Suprapubic skin (tissue), 4 donors: ENCODE data around the gene GRWD1. TPM values are rescaled to one million over a fixed set of nuclear protein-coding genes. Genes with fewer than 3 reads are reported as not detected.

Experiments used
- DNase-seq, 2 donors: peaks; one replicate each; pipeline ENCODE4 v3.0.0-alpha.2; 2019; ENCODE audit warnings: low spot score in 2 of 2
- H3K27ac ChIP-seq: fragments of 200-600 bp; sonication (generic); one replicate; pipeline ENCODE4 v1.5.1; 2019
- H3K27me3 ChIP-seq: fragments of 200-600 bp; sonication (generic); one replicate; pipeline ENCODE4 v1.5.1; 2019
- H3K36me3 ChIP-seq: fragments of 200-600 bp; sonication (generic); one replicate; pipeline ENCODE4 v1.5.1; 2019
- H3K4me1 ChIP-seq: fragments of 200-600 bp; sonication (generic); one replicate; pipeline ENCODE4 v1.5.1; 2019
- H3K4me3 ChIP-seq: fragments of 200-600 bp; sonication (generic); one replicate; pipeline ENCODE4 v1.5.1; 2019; ENCODE audit warnings: mild to moderate bottlenecking
- H3K9me3 ChIP-seq: fragments of 200-600 bp; sonication (generic); one replicate; pipeline ENCODE4 v1.5.1; 2019
- EP300 ChIP-seq: sonication (generic); formaldehyde crosslinking; IDR thresholded peaks from one replicate; pipeline ENCODE4 v1.6.1; 2017; ENCODE audit warnings: antibody characterized with exemption
- POLR2A ChIP-seq, 2 donors: fragments of 450-650 bp; IDR thresholded peaks; one replicate each; pipeline ENCODE4 v1.6.1; 2017; ENCODE audit warnings: antibody characterized with exemption in 2 of 2, mild to moderate bottlenecking in 2 of 2, moderate library complexity in 2 of 2
- POLR2AphosphoS5 ChIP-seq, 3 donors: sonication (generic); formaldehyde crosslinking; IDR thresholded peaks; one replicate each; pipeline ENCODE4 v1.6.1; 2017; ENCODE audit warnings: antibody characterized with exemption in 3 of 3
- WGBS: methylation state at CpG from one replicate; pipeline ENCODE4 v1.1.5; 2018; 5-methylcytosine and 5-hydroxymethylcytosine counted together
- total RNA-seq, 4 donors: library from RNA; depleted of rRNA; stranded (reverse); fragments of >200 nt; gene quantifications; one replicate each; pipeline ENCODE4 v1.1.0, GENCODE V29; 2016
- TF ChIP-seq, protein P1 (sequence below), 2 donors: fragments of 200-600 bp in 1 of 2; fragments of 450-650 bp in 1 of 2; sonication (generic) in 1 of 2; IDR thresholded peaks; one replicate each; pipeline ENCODE4 v1.5.1; 2016 to 2019; ENCODE audit warnings: antibody characterized with exemption in 2 of 2, mild to moderate bottlenecking in 1 of 2, moderate library complexity in 1 of 2

GRWD1 gene
- total RNA-seq, 4 donors from 2014 or later = 24.5 to 53.4 (median 40.1) TPM

- peaks cover 70% of the 10 kb centered on the region for H3K4me1 ChIP-seq
- no peak overlapping the region for H3K4me3 ChIP-seq
- no peaks in the 10 kb centered on the region for H3K36me3 ChIP-seq
- H3K27ac ChIP-seq = no peak overlapping the region
- TF ChIP-seq, protein P1, sequence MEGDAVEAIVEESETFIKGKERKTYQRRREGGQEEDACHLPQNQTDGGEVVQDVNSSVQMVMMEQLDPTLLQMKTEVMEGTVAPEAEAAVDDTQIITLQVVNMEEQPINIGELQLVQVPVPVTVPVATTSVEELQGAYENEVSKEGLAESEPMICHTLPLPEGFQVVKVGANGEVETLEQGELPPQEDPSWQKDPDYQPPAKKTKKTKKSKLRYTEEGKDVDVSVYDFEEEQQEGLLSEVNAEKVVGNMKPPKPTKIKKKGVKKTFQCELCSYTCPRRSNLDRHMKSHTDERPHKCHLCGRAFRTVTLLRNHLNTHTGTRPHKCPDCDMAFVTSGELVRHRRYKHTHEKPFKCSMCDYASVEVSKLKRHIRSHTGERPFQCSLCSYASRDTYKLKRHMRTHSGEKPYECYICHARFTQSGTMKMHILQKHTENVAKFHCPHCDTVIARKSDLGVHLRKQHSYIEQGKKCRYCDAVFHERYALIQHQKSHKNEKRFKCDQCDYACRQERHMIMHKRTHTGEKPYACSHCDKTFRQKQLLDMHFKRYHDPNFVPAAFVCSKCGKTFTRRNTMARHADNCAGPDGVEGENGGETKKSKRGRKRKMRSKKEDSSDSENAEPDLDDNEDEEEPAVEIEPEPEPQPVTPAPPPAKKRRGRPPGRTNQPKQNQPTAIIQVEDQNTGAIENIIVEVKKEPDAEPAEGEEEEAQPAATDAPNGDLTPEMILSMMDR (IDR thresholded peaks at IDR 0.05) = no peak
- TF ChIP-seq POLR2AphosphoS5 (IDR thresholded peaks at IDR 0.05) = no peak
- no peak for TF ChIP-seq POLR2A (IDR thresholded peaks at IDR 0.05)
- TF ChIP-seq EP300 = no peak
- no peak for DNase-seq
- no peaks in the 10 kb centered on the region for H3K27me3 ChIP-seq
- H3K9me3 ChIP-seq = no peaks in the 10 kb centered on the region
- 39% methylated on average over 10 of the region's 10 CpGs for WGBS
Measured at GRCh38 chr19:48491793-48492123, 46.0 kb downstream of the GRWD1 start.

DNA sequence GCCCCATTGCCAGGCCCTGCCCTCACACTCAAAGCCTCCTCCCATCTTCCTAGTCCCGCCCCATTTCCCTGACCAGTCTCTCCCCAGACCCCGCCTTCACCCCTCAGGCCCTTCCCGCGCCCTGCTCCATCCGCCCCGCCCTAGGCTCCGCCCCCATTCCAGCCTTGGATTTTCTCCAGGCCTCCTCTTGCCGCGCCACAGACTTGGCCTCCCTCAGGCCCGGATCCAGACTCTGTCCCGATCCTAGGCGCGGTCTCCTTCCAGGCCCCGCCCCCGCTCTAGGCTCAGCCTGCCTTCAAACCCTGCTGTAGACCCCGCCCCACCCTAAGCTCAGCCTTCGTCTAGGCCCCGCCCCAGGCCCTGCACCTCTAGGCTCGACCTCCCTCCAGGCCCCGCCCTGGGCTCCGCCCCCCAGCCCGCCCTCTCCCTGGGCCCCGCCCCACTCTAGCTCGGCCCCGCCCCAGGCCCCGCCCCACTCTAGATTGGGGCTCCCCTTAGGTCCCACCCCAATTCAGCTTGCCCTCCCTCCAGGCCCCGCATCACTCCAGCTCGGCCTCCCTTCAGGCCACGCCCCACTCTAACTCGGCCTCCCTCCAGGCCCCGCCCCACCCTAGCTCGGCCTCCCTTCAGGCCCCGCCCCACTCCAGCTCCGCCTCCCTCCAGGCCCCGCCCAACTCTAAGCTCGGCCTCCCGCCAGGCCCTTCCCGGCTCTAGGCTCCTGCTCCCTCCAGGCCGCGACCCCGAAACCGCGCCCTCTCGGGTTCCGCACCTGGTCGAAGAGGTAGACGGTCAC, 47.3 kb downstream of the GRWD1 start:
- peak overlapping the region; percentile 73 for H3K27ac ChIP-seq
- 2% methylated on average over 31 of the region's 47 CpGs for WGBS
- peaks cover 8% of the 10 kb centered on the region for H3K27me3 ChIP-seq
- peak overlapping the region; percentile 51 for H3K4me3 ChIP-seq
- no peaks in the 10 kb centered on the region for H3K9me3 ChIP-seq
- DNase-seq = peak; percentile 98 to 99
- H3K36me3 ChIP-seq = no peaks in the 10 kb centered on the region
- TF ChIP-seq EP300 (no peak), POLR2A (IDR thresholded peaks at IDR 0.05) (peak in 1 of 2 donors; percentile 32), POLR2AphosphoS5 (IDR thresholded peaks at IDR 0.05) (peak in 2 of 3 donors; percentile 86 to 88)
- TF ChIP-seq, protein P1 (IDR thresholded peaks at IDR 0.05) = no peak
- H3K4me1 ChIP-seq = peaks cover 65% of the 10 kb centered on the region

- H3K4me1 ChIP-seq = peaks cover 61% of the 10 kb centered on the region
- 67% methylated on average over 2 of the region's 70 CpGs for WGBS
- peaks cover 15% of the 10 kb centered on the region for H3K27me3 ChIP-seq
- H3K4me3 ChIP-seq = peak overlapping the region; percentile 51
- DNase-seq = no peak
- TF ChIP-seq POLR2A (IDR thresholded peaks at IDR 0.05) (no peak), EP300 (no peak), POLR2AphosphoS5 (IDR thresholded peaks at IDR 0.05) (no peak)
- TF ChIP-seq, protein P1 (IDR thresholded peaks at IDR 0.05) = no peak
- H3K9me3 ChIP-seq = no peaks in the 10 kb centered on the region
- no peaks in the 10 kb centered on the region for H3K36me3 ChIP-seq
- peak overlapping the region; percentile 73 for H3K27ac ChIP-seq
Measured at GRCh38 chr19:48493718-48494401, 48.1 kb downstream of the GRWD1 start.

GRCh38 chr19:48495396-48495795, 49.6 kb downstream of the GRWD1 start:
- H3K4me1 ChIP-seq = peaks cover 49% of the 10 kb centered on the region

More at GRCh38 chr19:48495396-48495795, 49.6 kb downstream of the GRWD1 start:
- 63% methylated on average over 6 of the region's 6 CpGs for WGBS
- no peak for DNase-seq
- Histone ChIP-seq H3K36me3 (no peaks in the 10 kb centered on the region), H3K27me3 (peaks cover 30% of the 10 kb centered on the region), H3K27ac (no peak overlapping the region), H3K9me3 (no peaks in the 10 kb centered on the region), H3K4me3 (no peak overlapping the region)
- TF ChIP-seq POLR2AphosphoS5 (IDR thresholded peaks at IDR 0.05) = no peak
- TF ChIP-seq POLR2A (IDR thresholded peaks at IDR 0.05) = no peak
- TF ChIP-seq, protein P1 (IDR thresholded peaks at IDR 0.05) = no peak
- TF ChIP-seq EP300 = no peak
